Left forelimb (tissue), 1 donor: ENCODE results near the gene PFN3.
"Not testable (repeated sequence)": the region's sequence is repeated elsewhere in the genome, so short reads cannot be mapped to it uniquely, and the experiment has no call there.

Source experiments
- DNase-seq: peaks from one replicate; pipeline ENCODE4 v3.0.0-alpha.2; 2018; ENCODE audit warnings: low spot score

The PFN3 gene

GRCh38 chr5:177425196-177425800 is 24.8 kb upstream of the PFN3 start:
- no peak for DNase-seq

- DNase-seq: no peak
These were observed 23.2 kb upstream of the PFN3 start for GRCh38 chr5:177423671-177424070.

GRCh38 chr5:177421062-177421798 is 20.8 kb upstream of the PFN3 start:
- DNase-seq: no peak

- not testable (repeated sequence) for DNase-seq
These were observed 20.0 kb upstream of the PFN3 start for GRCh38 chr5:177420472-177420871.

GRCh38 chr5:177419046-177419445 is 18.6 kb upstream of the PFN3 start:
- DNase-seq: no peak

GRCh38 chr5:177417081-177417480 is 16.6 kb upstream of the PFN3 start:
- not testable (repeated sequence) for DNase-seq

GRCh38 chr5:177414481-177414880 is 14.0 kb upstream of the PFN3 start:
- DNase-seq: no peak

- DNase-seq: no peak
These were observed 12.3 kb upstream of the PFN3 start for GRCh38 chr5:177412603-177413233.

- no peak for DNase-seq
These were observed 10.1 kb upstream of the PFN3 start for GRCh38 chr5:177410575-177410974.

- no peak for DNase-seq
These were observed 8.8 kb upstream of the PFN3 start, which contains the start of gene F12 for GRCh38 chr5:177409043-177409801. Gene F12, minus strand, starts transcription at chr5:177409564. Its CDS starts 37 bp downstream, at chr5:177409527.

GRCh38 chr5:177405805-177406204 is 5.3 kb upstream of the PFN3 start:
- no peak for DNase-seq

- no peak for DNase-seq
These were observed 4.9 kb upstream of the PFN3 start for GRCh38 chr5:177405312-177405711.

GRCh38 chr5:177404641-177405179 is 4.2 kb upstream of the PFN3 start:
- DNase-seq: no peak

GRCh38 chr5:177403792-177404640 is 3.6 kb upstream of the PFN3 start:
- peak; percentile 81 for DNase-seq

- DNase-seq: no peak
These were observed 2.8 kb upstream of the PFN3 start for GRCh38 chr5:177403102-177403791.

GRCh38 chr5:177402271-177403043 is 2.0 kb upstream of the PFN3 start:
- no peak for DNase-seq

GRCh38 chr5:177397875-177398390 is 2.5 kb downstream of the PFN3 start:
- no peak for DNase-seq

- DNase-seq: no peak
These were observed 3.7 kb downstream of the PFN3 start for GRCh38 chr5:177396807-177397206.

GRCh38 chr5:177396078-177396477 is 4.4 kb downstream of the PFN3 start:
- DNase-seq: no peak

- no peak for DNase-seq
These were observed 6.5 kb downstream of the PFN3 start for GRCh38 chr5:177393990-177394389.
